SIG-M5 treated with dmso at 0.1 percent for 504 hours (cell line): ENCODE measurements around the gene ERRFI1.

ENCODE experiments used
- DNase-seq: peaks from one replicate; lab custom pipeline; 2025; ENCODE audit not compliant: unreplicated experiment; lab: John Stamatoyannopoulos, UW

ERRFI1 gene

GRCh38 chr1:8046391-8046790, 20.3 kb upstream of the ERRFI1 start:
- no peak for DNase-seq

- no peak for DNase-seq
These were observed 17.5 kb upstream of the ERRFI1 start for GRCh38 chr1:8043621-8044020.

GRCh38 chr1:8042134-8042533, 16.0 kb upstream of the ERRFI1 start:
- DNase-seq: no peak

GRCh38 chr1:8040586-8040985, 14.5 kb upstream of the ERRFI1 start:
- DNase-seq: peak; percentile 49

GRCh38 chr1:8039071-8039470, 13.0 kb upstream of the ERRFI1 start:
- DNase-seq: no peak

GRCh38 chr1:8035289-8035688, 9.2 kb upstream of the ERRFI1 start:
- no peak for DNase-seq

- DNase-seq: no peak
These were observed 7.2 kb upstream of the ERRFI1 start for GRCh38 chr1:8033322-8033721.

- DNase-seq: no peak
These were observed 6.3 kb upstream of the ERRFI1 start for GRCh38 chr1:8032366-8032910.

- DNase-seq: peak; percentile 51
These were observed 5.2 kb upstream of the ERRFI1 start for GRCh38 chr1:8031176-8031785.

- DNase-seq: no peak
These were observed 2.4 kb upstream of the ERRFI1 start for GRCh38 chr1:8028571-8028910.

GRCh38 chr1:8027748-8028570, 1.9 kb upstream of the ERRFI1 start:
- DNase-seq: no peak

- DNase-seq: no peak
These were observed 1.1 kb upstream of the ERRFI1 start for GRCh38 chr1:8026976-8027747.

GRCh38 chr1:8025671-8026144, 401 bp downstream of the ERRFI1 start:
- no peak for DNase-seq

- peak; percentile 19 for DNase-seq
These were observed 943 bp downstream of the ERRFI1 start for GRCh38 chr1:8025061-8025670.

GRCh38 chr1:8024329-8024728, 1.8 kb downstream of the ERRFI1 start:
- DNase-seq: no peak

- no peak for DNase-seq
These were observed 2.2 kb downstream of the ERRFI1 start for GRCh38 chr1:8023995-8024313.

GRCh38 chr1:8023287-8023994, 2.7 kb downstream of the ERRFI1 start:
- DNase-seq: no peak

- no peak for DNase-seq
These were observed 3.5 kb downstream of the ERRFI1 start for GRCh38 chr1:8022395-8023286.

- no peak for DNase-seq
These were observed 4.3 kb downstream of the ERRFI1 start for GRCh38 chr1:8021676-8022266.
